ENCODE measurements around the gene ZNF467.

Gene ZNF467

GRCh38 chr7:149767068-149767467 is 6.3 kb downstream of the ZNF467 start:
- FAIRE-seq = no peak

- FAIRE-seq = no peak
Observed at GRCh38 chr7:149766135-149766675, 7.2 kb downstream of the ZNF467 start.

GRCh38 chr7:149765399-149766121 is 7.8 kb downstream of the ZNF467 start:
- no peak for FAIRE-seq

GRCh38 chr7:149764481-149765398 is 8.6 kb downstream of the ZNF467 start:
- no peak for FAIRE-seq

- no peak for FAIRE-seq
Observed at GRCh38 chr7:149763563-149764240, 9.7 kb downstream of the ZNF467 start.

GRCh38 chr7:149762610-149763009 is 10.8 kb downstream of the ZNF467 start:
- no peak for FAIRE-seq

GRCh38 chr7:149762089-149762488 is 11.3 kb downstream of the ZNF467 start:
- FAIRE-seq = no peak

- FAIRE-seq = no peak
Observed at GRCh38 chr7:149761307-149761706, 12.1 kb downstream of the ZNF467 start.

GRCh38 chr7:149760538-149760937 is 12.8 kb downstream of the ZNF467 start:
- FAIRE-seq = no peak

GRCh38 chr7:149759093-149759860 is 14.1 kb downstream of the ZNF467 start:
- FAIRE-seq = no peak

- FAIRE-seq = no peak
Observed at GRCh38 chr7:149753375-149754233, 19.8 kb downstream of the ZNF467 start.

- no peak for FAIRE-seq
Observed at GRCh38 chr7:149752646-149753045, 20.7 kb downstream of the ZNF467 start.

GRCh38 chr7:149751043-149751775 is 22.2 kb downstream of the ZNF467 start:
- FAIRE-seq = no peak

- FAIRE-seq = no peak
Observed at GRCh38 chr7:149750122-149750845, 23.1 kb downstream of the ZNF467 start.

GRCh38 chr7:149748076-149748874 is 25.1 kb downstream of the ZNF467 start:
- FAIRE-seq = no peak

GRCh38 chr7:149743476-149744255 is 29.7 kb downstream of the ZNF467 start:
- no peak for FAIRE-seq

GRCh38 chr7:149742075-149742701 is 31.2 kb downstream of the ZNF467 start:
- no peak for FAIRE-seq

- FAIRE-seq = no peak
Observed at GRCh38 chr7:149741629-149742028, 31.8 kb downstream of the ZNF467 start.

Data from TTC549 (cell line).